HCT116 (cell line): ENCODE results near the gene LRRC32. TPM values are rescaled to one million over a fixed set of nuclear protein-coding genes. Genes with fewer than 3 reads are reported as not detected.

Experiments
- ATAC-seq: fragments of 200-7000 bp; cut with Tn5 transposase; 2 replicates; pipeline ENCODE4 v1.9.1; 2020; ENCODE audit warnings: mild to moderate bottlenecking, moderate library complexity
- BruUV-seq: library from RNA; stranded (reverse); fragments of 400-500 nt; replicated peaks from 2 replicates; lab custom pipeline; 2021; lab: Mats Ljungman, UMichigan
- CTCF ChIA-PET: fragments of 300-600 bp; sonication (Branson Sonifier 250); formaldehyde crosslinking; loops from one replicate; lab custom pipeline; 2021; ENCODE audit warnings: antibody characterized with exemption; lab: Charles Lee
- POLR2A ChIA-PET: fragments of 300-600, 350-600 bp; sonication (Branson Sonifier 250); formaldehyde crosslinking; loops from one replicate; lab custom pipeline; 2021; ENCODE audit warnings: antibody characterized with exemption; lab: Charles Lee
- RAD21 ChIA-PET, 2 experiments: fragments of 300-600 bp; sonication (Branson Sonifier 250); formaldehyde crosslinking; loops; one replicate each; lab custom pipeline; 2023; ENCODE audit warnings: low total read pairs in 2 of 2; ENCODE audit not compliant: uncharacterized antibody in 2 of 2, unreplicated experiment in 2 of 2, low non-redundant PET in 1 of 2; lab: Charles Lee
- DNase-seq: peaks from one replicate; pipeline ENCODE4 v3.0.0-alpha.2; 2010; ENCODE audit warnings: low read depth, low spot score
- H2AFZ ChIP-seq: fragments of 200-600 bp; shearing (Covaris generic), sonication (generic); 2 replicates; pipeline ENCODE4 v1.6.1; 2017; ENCODE audit warnings: low read depth, mixed run types, mixed read lengths, antibody characterized with exemption, low read length; ENCODE audit not compliant: poor library complexity, severe bottlenecking
- H3K27ac ChIP-seq: 2 replicates; pipeline ENCODE4 v1.5.1; 2012; ENCODE audit warnings: low read depth, low read length
- H3K27me3 ChIP-seq: fragments of 200-600 bp; sonication (generic); 2 replicates; pipeline ENCODE4 v1.6.1; 2016; ENCODE audit warnings: mixed run types, low read length, mixed read lengths; ENCODE audit not compliant: insufficient read depth
- H3K36me3 ChIP-seq, 2 experiments: fragments of 200-500 bp in 1 of 2; fragments of 200-600 bp in 1 of 2; sonication (Bioruptor generic) in 1 of 2; sonication (generic) in 1 of 2; 2 replicates each; pipeline versions ENCODE4 v1.5.1 to v1.6.1; 2014 to 2016; ENCODE audit warnings: low read length in 2 of 2, inconsistent platforms in 1 of 2, mixed read lengths in 1 of 2, mixed run types in 1 of 2; ENCODE audit not compliant: insufficient read depth in 2 of 2, control insufficient read depth in 1 of 2
- H3K4me1 ChIP-seq, 2 experiments: fragments of 200-600 bp in 1 of 2; sonication (generic) in 1 of 2; 2 replicates each; pipeline versions ENCODE4 v1.5.1 to v1.6.1; 2012 to 2017; ENCODE audit warnings: low read length in 2 of 2, inconsistent platforms in 1 of 2, mild to moderate bottlenecking in 1 of 2, mixed read lengths in 1 of 2, mixed run types in 1 of 2, moderate library complexity in 1 of 2; ENCODE audit not compliant: insufficient read depth in 2 of 2, control insufficient read depth in 1 of 2
- H3K4me2 ChIP-seq: fragments of 200-600 bp; sonication (generic); 2 replicates; pipeline ENCODE4 v1.6.1; 2017; ENCODE audit warnings: mixed run types, low read length, mixed read lengths
- H3K4me3 ChIP-seq, 2 experiments: fragments of 200-600 bp in 1 of 2; sonication (generic) in 1 of 2; replicated peaks in 1 of 2; 2 replicates each; pipeline ENCODE4 v1.5.1; 2011 to 2016; ENCODE audit warnings: low read length in 2 of 2, control low read depth in 1 of 2, low read depth in 1 of 2, mild to moderate bottlenecking in 1 of 2, mixed read lengths in 1 of 2, mixed run types in 1 of 2
- H3K79me2 ChIP-seq: fragments of 200-600 bp; sonication (generic); 2 replicates; pipeline ENCODE4 v1.6.1; 2017; ENCODE audit warnings: mild to moderate bottlenecking, mixed run types, low read length, moderate library complexity, mixed read lengths; ENCODE audit not compliant: insufficient read depth
- H3K9ac ChIP-seq: fragments of 200-600 bp; sonication (generic); 2 replicates; pipeline ENCODE4 v1.6.1; 2016; ENCODE audit warnings: low read length, mixed read lengths
- H3K9me2 ChIP-seq: fragments of 200-600 bp; sonication (generic), shearing (Covaris generic); 2 replicates; pipeline ENCODE4 v1.6.1; 2017; ENCODE audit warnings: mixed run types, mild to moderate bottlenecking, moderate library complexity; ENCODE audit not compliant: insufficient read depth
- H3K9me3 ChIP-seq, 2 experiments: fragments of 200-500 bp in 1 of 2; fragments of 200-600 bp in 1 of 2; sonication (Bioruptor generic) in 1 of 2; sonication (generic) in 1 of 2; 2 replicates each; pipeline ENCODE4 v1.6.1; 2014 to 2017; ENCODE audit warnings: low read length in 2 of 2, mixed read lengths in 2 of 2, inconsistent platforms in 1 of 2, low read depth in 1 of 2, mild to moderate bottlenecking in 1 of 2, mixed run types in 1 of 2, moderate library complexity in 1 of 2; ENCODE audit not compliant: control insufficient read depth in 1 of 2, insufficient read depth in 1 of 2
- H4K20me1 ChIP-seq: fragments of 200-600 bp; sonication (generic), shearing (Covaris generic); 2 replicates; pipeline ENCODE4 v1.6.1; 2017; ENCODE audit warnings: mixed run types, mild to moderate bottlenecking, moderate library complexity; ENCODE audit not compliant: insufficient read depth
- CBX3 ChIP-seq: IDR thresholded peaks from 2 replicates; pipeline ENCODE4 v1.6.1; 2012; ENCODE audit warnings: low read depth
- ELF1 ChIP-seq: IDR thresholded peaks from 2 replicates; pipeline ENCODE4 v1.6.1; 2012; ENCODE audit warnings: low read depth, borderline replicate concordance
- RAD21 ChIP-seq: IDR thresholded peaks from 2 replicates; pipeline ENCODE4 v1.6.1; 2012; ENCODE audit warnings: low read depth, mild to moderate bottlenecking
- SIN3A ChIP-seq: IDR thresholded peaks from 2 replicates; pipeline ENCODE4 v1.6.1; 2012; ENCODE audit warnings: low read depth
- TCF7L2 ChIP-seq: IDR thresholded peaks from 2 replicates; pipeline ENCODE4 v1.7.0; 2011; ENCODE audit warnings: borderline replicate concordance, inconsistent platforms; ENCODE audit not compliant: insufficient read depth, insufficient read length; ENCODE audit errors: extremely low read depth
- YY1 ChIP-seq: IDR thresholded peaks from 2 replicates; pipeline ENCODE4 v1.6.1; 2011; ENCODE audit warnings: low read length, low read depth, moderate library complexity, mild to moderate bottlenecking; ENCODE audit not compliant: insufficient replicate concordance; ENCODE audit errors: extremely low read depth
- intact Hi-C: fragments of 100-400 bp; cut with micrococcal nuclease; formaldehyde crosslinking; loops from 2 replicates; pipeline ENCODE4 v1.10.0; 2022
- total RNA-seq: library from RNA; stranded (reverse); gene quantifications from one replicate; pipeline ENCODE4 v1.2.1, GENCODE V29; 2021; ENCODE audit not compliant: unreplicated experiment

LRRC32 gene
- total RNA-seq, 1 experiment from 2014 or later: 0.54 TPM

- TF ChIP-seq RAD21 (no peak), TCF7L2 (no peak)
- no peaks in the 10 kb centered on the region for H3K9me3 ChIP-seq
- intact Hi-C loops: no loop called here
- no peaks in the 10 kb centered on the region for H3K9me2 ChIP-seq
- RAD21 ChIA-PET: no interaction called here
- no peaks in the 10 kb centered on the region for H4K20me1 ChIP-seq
- H3K36me3 ChIP-seq: no peaks in the 10 kb centered on the region
- H3K79me2 ChIP-seq: no peaks in the 10 kb centered on the region
- DNase-seq (no peak), ATAC-seq (no peak)
- H3K27me3 ChIP-seq: no peaks in the 10 kb centered on the region
- H3K4me1 ChIP-seq: peaks cover 2 to 9% of the 10 kb centered on the region in 2 experiments; a peak in 3 of 4 replicates
- H2AFZ ChIP-seq: no peak overlapping the region
- POLR2A ChIA-PET: no interaction called here
- no peak overlapping the region for H3K9ac ChIP-seq
- H3K4me3 ChIP-seq: no peak overlapping the region
- H3K27ac ChIP-seq: no peak overlapping the region
- H3K4me2 ChIP-seq: no peak overlapping the region
- CTCF ChIA-PET: interaction anchor here (1.5 kb wide), 1 partner anchor 181 kb away, joined by 3 read pairs; no protein-coding TSS in a partner anchor
- BruUV-seq: no TSS peak
Observed at GRCh38 chr11:76693806-76694205, 23.3 kb upstream of the LRRC32 start.

- H2AFZ ChIP-seq: no peak overlapping the region
- H3K79me2 ChIP-seq: no peaks in the 10 kb centered on the region
- H3K4me1 ChIP-seq: 0 out of 4 replicates have a peak, but pooled peaks cover 0 to under 1% of the 10 kb centered on the region in 2 experiments
- H3K9me3 ChIP-seq: no peaks in the 10 kb centered on the region
- no peaks in the 10 kb centered on the region for H4K20me1 ChIP-seq
- H3K9ac ChIP-seq: no peak overlapping the region
- H3K4me3 ChIP-seq: no peak overlapping the region
- RAD21 ChIA-PET: no interaction called here
- ATAC-seq: no peak
- no peak overlapping the region for H3K4me2 ChIP-seq
- TF ChIP-seq SIN3A: no peak
- TF ChIP-seq ELF1: no peak
- TF ChIP-seq TCF7L2: no peak
- no peak for TF ChIP-seq CBX3
- TF ChIP-seq YY1: no peak
- TF ChIP-seq, all 23 proteins: peak for 0
- no TSS peak for BruUV-seq
- Histone ChIP-seq H3K27ac (no peak overlapping the region), H3K27me3 (no peaks in the 10 kb centered on the region), H3K9me2 (no peaks in the 10 kb centered on the region), H3K36me3 (no peaks in the 10 kb centered on the region)
- POLR2A ChIA-PET: no interaction called here
- intact Hi-C loops: no loop called here
- CTCF ChIA-PET: no interaction called here
- no peak for DNase-seq
Observed at GRCh38 chr11:76692956-76693355, 22.4 kb upstream of the LRRC32 start.
